ENCODE results near the gene COL6A3. TPM values are rescaled to one million over a fixed set of nuclear protein-coding genes. Genes with fewer than 3 reads are reported as not detected.

COL6A3 gene, protein sequence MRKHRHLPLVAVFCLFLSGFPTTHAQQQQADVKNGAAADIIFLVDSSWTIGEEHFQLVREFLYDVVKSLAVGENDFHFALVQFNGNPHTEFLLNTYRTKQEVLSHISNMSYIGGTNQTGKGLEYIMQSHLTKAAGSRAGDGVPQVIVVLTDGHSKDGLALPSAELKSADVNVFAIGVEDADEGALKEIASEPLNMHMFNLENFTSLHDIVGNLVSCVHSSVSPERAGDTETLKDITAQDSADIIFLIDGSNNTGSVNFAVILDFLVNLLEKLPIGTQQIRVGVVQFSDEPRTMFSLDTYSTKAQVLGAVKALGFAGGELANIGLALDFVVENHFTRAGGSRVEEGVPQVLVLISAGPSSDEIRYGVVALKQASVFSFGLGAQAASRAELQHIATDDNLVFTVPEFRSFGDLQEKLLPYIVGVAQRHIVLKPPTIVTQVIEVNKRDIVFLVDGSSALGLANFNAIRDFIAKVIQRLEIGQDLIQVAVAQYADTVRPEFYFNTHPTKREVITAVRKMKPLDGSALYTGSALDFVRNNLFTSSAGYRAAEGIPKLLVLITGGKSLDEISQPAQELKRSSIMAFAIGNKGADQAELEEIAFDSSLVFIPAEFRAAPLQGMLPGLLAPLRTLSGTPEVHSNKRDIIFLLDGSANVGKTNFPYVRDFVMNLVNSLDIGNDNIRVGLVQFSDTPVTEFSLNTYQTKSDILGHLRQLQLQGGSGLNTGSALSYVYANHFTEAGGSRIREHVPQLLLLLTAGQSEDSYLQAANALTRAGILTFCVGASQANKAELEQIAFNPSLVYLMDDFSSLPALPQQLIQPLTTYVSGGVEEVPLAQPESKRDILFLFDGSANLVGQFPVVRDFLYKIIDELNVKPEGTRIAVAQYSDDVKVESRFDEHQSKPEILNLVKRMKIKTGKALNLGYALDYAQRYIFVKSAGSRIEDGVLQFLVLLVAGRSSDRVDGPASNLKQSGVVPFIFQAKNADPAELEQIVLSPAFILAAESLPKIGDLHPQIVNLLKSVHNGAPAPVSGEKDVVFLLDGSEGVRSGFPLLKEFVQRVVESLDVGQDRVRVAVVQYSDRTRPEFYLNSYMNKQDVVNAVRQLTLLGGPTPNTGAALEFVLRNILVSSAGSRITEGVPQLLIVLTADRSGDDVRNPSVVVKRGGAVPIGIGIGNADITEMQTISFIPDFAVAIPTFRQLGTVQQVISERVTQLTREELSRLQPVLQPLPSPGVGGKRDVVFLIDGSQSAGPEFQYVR (N-terminal part only)
- total RNA-seq = 10 to 100 TPM in 3 of 6 experiments, 1 to 10 TPM in 3; 4.5 to 21.1 (median 8.8) TPM
- long read RNA-seq, partial matches to known transcripts = 1 of 2 reads
- long read RNA-seq, other reads (novel, unspliced or antisense) = 1 of 2 reads

DNA sequence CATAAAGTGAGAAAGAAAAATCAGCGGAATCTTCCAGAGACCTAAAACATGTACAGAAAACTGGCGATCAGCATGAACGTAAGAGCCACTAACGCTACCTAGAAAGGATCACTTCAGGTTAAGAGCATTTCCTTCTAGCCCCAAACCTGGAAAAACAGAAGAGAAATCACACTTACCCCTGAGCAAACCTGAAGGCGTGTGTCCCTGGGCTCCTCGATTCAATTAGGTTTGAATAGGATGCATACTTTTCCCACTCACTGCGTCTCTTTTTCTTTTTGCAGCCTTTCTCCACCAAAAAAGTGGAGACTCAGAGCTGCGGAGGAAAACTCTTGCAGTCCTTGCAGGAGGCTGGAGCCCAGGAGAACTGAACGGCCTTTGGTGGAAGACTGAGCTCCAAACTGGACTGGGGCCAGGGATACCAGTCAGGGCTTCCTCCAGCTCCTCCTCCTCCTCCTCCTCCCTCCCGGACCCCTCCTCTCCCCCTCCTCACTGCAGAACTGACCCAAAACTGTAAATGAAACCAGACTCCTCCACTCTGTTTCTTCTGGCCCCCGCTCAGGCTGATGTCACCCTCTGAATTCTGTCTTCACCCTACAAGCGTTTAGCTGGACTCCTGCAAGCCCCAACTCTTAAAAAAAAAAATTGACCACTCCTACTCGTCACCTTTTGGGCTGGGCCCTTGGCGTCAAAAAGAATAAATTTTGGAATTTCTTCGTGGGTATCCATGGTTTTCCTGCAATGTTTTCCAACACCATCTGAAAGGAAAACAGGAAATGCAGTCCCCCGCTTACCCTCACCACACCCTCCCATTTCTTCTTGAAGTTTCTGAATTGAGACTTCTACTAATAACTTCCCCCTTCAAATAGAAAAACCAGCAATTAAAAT, at the start of gene COL6A3:
TSS of gene COL6A3 (minus strand) at position 388 of the 885 bp plus-strand sequence. CDS start 17,347 bp downstream, outside the sequence.
- DNase-seq = no peak

DNA sequence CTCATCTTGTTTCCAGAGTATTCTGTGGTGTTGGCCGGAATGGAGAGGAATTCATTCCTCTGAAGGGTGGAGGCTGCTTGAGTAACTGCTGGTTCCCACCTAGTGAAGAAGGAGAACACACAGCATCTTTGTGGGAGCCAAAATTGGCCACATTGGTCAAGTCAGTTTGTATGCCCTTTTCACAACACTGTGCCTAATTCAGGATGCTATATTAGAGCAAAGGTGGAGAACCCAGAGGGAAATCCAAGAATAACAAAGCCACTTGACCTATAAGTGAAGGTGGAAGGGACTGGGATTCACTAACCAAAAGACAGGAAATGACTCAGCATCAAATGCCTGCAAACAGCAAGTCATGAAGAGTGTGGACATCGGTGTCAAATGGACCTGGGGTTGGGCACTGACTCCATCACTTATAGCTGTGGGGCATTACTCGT, 45.8 kb upstream of the COL6A3 start:
- TF ChIP-seq POLR2A (IDR thresholded peaks at IDR 0.05) = no peak
- TF ChIP-seq, protein P1, sequence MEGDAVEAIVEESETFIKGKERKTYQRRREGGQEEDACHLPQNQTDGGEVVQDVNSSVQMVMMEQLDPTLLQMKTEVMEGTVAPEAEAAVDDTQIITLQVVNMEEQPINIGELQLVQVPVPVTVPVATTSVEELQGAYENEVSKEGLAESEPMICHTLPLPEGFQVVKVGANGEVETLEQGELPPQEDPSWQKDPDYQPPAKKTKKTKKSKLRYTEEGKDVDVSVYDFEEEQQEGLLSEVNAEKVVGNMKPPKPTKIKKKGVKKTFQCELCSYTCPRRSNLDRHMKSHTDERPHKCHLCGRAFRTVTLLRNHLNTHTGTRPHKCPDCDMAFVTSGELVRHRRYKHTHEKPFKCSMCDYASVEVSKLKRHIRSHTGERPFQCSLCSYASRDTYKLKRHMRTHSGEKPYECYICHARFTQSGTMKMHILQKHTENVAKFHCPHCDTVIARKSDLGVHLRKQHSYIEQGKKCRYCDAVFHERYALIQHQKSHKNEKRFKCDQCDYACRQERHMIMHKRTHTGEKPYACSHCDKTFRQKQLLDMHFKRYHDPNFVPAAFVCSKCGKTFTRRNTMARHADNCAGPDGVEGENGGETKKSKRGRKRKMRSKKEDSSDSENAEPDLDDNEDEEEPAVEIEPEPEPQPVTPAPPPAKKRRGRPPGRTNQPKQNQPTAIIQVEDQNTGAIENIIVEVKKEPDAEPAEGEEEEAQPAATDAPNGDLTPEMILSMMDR (IDR thresholded peaks at IDR 0.05) = no peak
- no peak for DNase-seq
- Histone ChIP-seq H3K27ac (no peak overlapping the region), H3K27me3 (no peaks in the 10 kb centered on the region), H3K9me3 (no peaks in the 10 kb centered on the region), H3K4me1 (no peaks in the 10 kb centered on the region), H3K36me3 (no peaks in the 10 kb centered on the region), H3K4me3 (no peak overlapping the region)
- 56% methylated on average over 3 of the region's 3 CpGs for WGBS (ENCODE audit: insufficient coverage, low coverage, low lambda C conversion rate, missing lambda C conversion rate)
- ATAC-seq = no peak
- intact Hi-C loops (cut with DNase I) = no loop called here

More for the DNA sequence above, at the start of gene COL6A3:
- Histone ChIP-seq H3K27me3 (no peaks in the 10 kb centered on the region), H3K9me3 (no peaks in the 10 kb centered on the region), H3K4me1 (no peaks in the 10 kb centered on the region), H3K36me3 (no peaks in the 10 kb centered on the region), H3K27ac (peak within 1 kb of the TSS; percentile 26 to 60 (median 29)), H3K4me3 (peak within 1 kb of the TSS; percentile 12 to 32 (median 27))
- peak; percentile 19 to 37 (median 26) for ATAC-seq
- intact Hi-C loops (cut with DNase I) = loop anchor here (10.0 kb wide), 2 partner anchors 249 to 259 kb away; no protein-coding TSS in a partner anchor
- TF ChIP-seq, protein P1 (IDR thresholded peaks at IDR 0.05) = no peak
- no peak for TF ChIP-seq POLR2A (IDR thresholded peaks at IDR 0.05)
- 57% methylated on average over 12 of the region's 16 CpGs for WGBS (ENCODE audit: insufficient coverage, low coverage, low lambda C conversion rate, missing lambda C conversion rate)

DNA sequence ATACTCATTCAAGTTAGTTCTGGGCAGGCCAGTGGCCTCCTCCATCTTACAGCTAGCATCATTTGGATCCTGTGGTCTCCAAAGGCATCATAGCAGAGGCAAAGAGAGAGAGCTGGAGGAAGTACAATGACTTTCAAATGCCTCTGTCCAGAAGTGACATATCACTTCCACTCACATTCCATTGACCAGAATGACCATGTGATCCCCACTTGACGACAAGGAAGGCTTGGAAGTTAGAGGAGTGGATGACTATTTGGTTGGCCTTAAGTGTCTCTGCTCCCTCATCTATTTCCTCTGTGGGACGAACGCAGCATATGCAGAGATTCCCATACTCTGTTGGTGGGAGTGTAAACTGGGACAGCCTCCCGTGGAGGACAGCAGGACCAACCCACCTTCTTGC, 45.3 kb upstream of the COL6A3 start:
- ATAC-seq (no peak), DNase-seq (no peak)
- intact Hi-C loops (cut with DNase I) = no loop called here
- Histone ChIP-seq H3K4me1 (no peaks in the 10 kb centered on the region), H3K9me3 (no peaks in the 10 kb centered on the region), H3K27me3 (no peaks in the 10 kb centered on the region), H3K4me3 (no peak overlapping the region), H3K36me3 (no peaks in the 10 kb centered on the region), H3K27ac (no peak overlapping the region)
- TF ChIP-seq POLR2A (IDR thresholded peaks at IDR 0.05) = no peak
- TF ChIP-seq, protein P1 (IDR thresholded peaks at IDR 0.05) = no peak
- WGBS (ENCODE audit: insufficient coverage, low coverage, low lambda C conversion rate, missing lambda C conversion rate) = 80% methylated on average over 1 of the region's 4 CpGs

Data from right lobe of liver (tissue), 6 donors.